HEK293T (cell line): ENCODE data around the gene PCDHGC5.

Experiments
- CTCF ChIA-PET: fragments of 350-600 bp; formaldehyde crosslinking; extraction: SDS; loops from one replicate; lab custom pipeline; 2021; ENCODE audit warnings: antibody characterized with exemption, inconsistent platforms; lab: Yijun Ruan, JAX
- POLR2A ChIA-PET: fragments of 350-600 bp; formaldehyde crosslinking; extraction: SDS; loops from one replicate; lab custom pipeline; 2020; ENCODE audit warnings: antibody characterized with exemption, inconsistent platforms; lab: Yijun Ruan, JAX
- DNase-seq: peaks from one replicate; pipeline ENCODE4 v3.0.0; 2012; ENCODE audit warnings: mixed read lengths; ENCODE audit errors: extremely low spot score
- ARNT ChIP-seq: fragments of 450-650 bp; IDR thresholded peaks from 2 replicates; pipeline ENCODE4 v1.6.1; 2017; ENCODE audit warnings: mild to moderate bottlenecking
- BHLHE40 ChIP-seq: fragments of 450-650 bp; IDR thresholded peaks from 2 replicates; pipeline ENCODE4 v1.6.1; 2016; ENCODE audit warnings: mild to moderate bottlenecking, moderate library complexity, borderline replicate concordance
- CTBP1 ChIP-seq: fragments of 450-650 bp; IDR thresholded peaks from 2 replicates; pipeline ENCODE4 v1.6.1; 2016; ENCODE audit warnings: borderline replicate concordance
- ELF4 ChIP-seq: fragments of 450-650 bp; IDR thresholded peaks from 2 replicates; pipeline ENCODE4 v1.6.1; 2017; ENCODE audit warnings: antibody characterized with exemption
- FOXA1 ChIP-seq: fragments of 450-650 bp; IDR thresholded peaks from 2 replicates; pipeline ENCODE4 v1.6.1; 2016; ENCODE audit warnings: mild to moderate bottlenecking
- FOXK2 ChIP-seq: fragments of 450-650 bp; IDR thresholded peaks from 2 replicates; pipeline ENCODE4 v1.6.1; 2016; ENCODE audit warnings: mild to moderate bottlenecking
- FOXM1 ChIP-seq: fragments of 450-650 bp; IDR thresholded peaks from 2 replicates; pipeline ENCODE4 v1.6.1; 2017; ENCODE audit warnings: mild to moderate bottlenecking, borderline replicate concordance
- HDGF ChIP-seq: fragments of 450-650 bp; IDR thresholded peaks from 2 replicates; pipeline ENCODE4 v1.6.1; 2017; ENCODE audit warnings: antibody characterized with exemption, borderline replicate concordance
- L3MBTL2 ChIP-seq: fragments of 450-650 bp; conservative IDR thresholded peaks from 2 replicates; pipeline ENCODE4 v1.6.1; 2016; ENCODE audit warnings: mild to moderate bottlenecking
- LEF1 ChIP-seq: fragments of 450-650 bp; IDR thresholded peaks from 2 replicates; pipeline ENCODE4 v1.6.1; 2017; ENCODE audit warnings: mild to moderate bottlenecking, borderline replicate concordance
- NFRKB ChIP-seq: fragments of 450-650 bp; IDR thresholded peaks from 2 replicates; pipeline ENCODE4 v1.6.1; 2016; ENCODE audit warnings: mild to moderate bottlenecking, moderate library complexity
- SP1 ChIP-seq: fragments of 450-650 bp; IDR thresholded peaks from 2 replicates; pipeline ENCODE4 v1.6.1; 2017
- SUZ12 ChIP-seq: fragments of 450-650 bp; IDR thresholded peaks from 2 replicates; pipeline ENCODE4 v1.6.1; 2016; ENCODE audit warnings: mild to moderate bottlenecking
- TARDBP ChIP-seq: fragments of 450-650 bp; IDR thresholded peaks from 2 replicates; pipeline ENCODE4 v1.6.1; 2016
- ZNF384 ChIP-seq: fragments of 450-650 bp; IDR thresholded peaks from 2 replicates; pipeline ENCODE4 v1.6.1; 2016
- TF ChIP-seq, protein P1 (sequence below): fragments of 450-650 bp; IDR thresholded peaks from 2 replicates; pipeline ENCODE4 v1.6.1; 2016

The PCDHGC5 gene

DNA sequence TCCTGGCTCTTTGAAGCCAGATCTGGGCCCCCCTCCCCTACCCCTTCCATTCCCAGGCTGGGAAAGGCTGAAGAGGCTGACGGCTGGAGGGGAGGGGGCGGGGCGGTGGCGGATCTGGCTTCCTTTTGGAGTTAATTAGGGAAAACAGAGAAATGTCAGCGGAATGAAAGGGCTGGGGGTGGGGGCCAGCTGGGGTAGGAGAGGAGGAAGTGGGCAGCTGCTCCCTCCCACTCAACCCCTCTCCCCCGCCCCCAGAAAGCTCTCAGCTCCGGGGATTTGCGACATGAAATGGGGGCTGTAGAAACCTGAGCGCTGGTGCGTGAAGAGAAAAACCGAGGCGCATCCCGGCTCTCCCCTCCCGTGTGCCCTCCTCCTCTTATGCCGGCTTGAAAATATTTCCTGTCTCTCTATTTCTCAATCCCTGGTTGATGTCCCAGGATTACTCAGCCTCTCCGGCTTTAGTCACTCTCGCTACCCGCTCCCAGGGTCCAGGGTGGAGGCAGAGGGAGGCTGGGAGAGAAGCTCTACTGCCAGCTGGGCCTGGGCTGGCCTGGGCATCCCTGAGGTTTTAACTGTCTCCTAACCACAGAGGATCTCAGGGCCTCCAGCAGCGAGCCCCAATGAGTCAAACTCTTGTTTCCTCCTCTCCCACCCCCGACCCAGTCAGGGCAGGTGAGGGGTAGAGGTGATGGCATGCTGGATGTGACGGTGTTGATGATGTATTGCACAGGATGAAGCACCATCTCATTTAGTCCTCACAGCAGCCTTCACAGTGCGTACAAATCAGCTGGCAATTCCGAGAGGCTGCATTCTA is 20.1 kb downstream of the PCDHGC5 start:
- ChIA-PET CTCF (interaction anchor here (0.8 to 1.8 kb wide), 6 partner anchors 9 to 264 kb away, joined by 3 to 4 read pairs (median 3); partner anchors contain the start of genes PCDHB15, PCDHGA11 and PCDHGC3), POLR2A (no interaction called here)
- no peak for TF ChIP-seq FOXA1
- TF ChIP-seq FOXM1 = no peak
- TF ChIP-seq ZNF384 = no peak
- TF ChIP-seq LEF1 = no peak
- TF ChIP-seq FOXK2 = no peak
- no peak for TF ChIP-seq BHLHE40
- TF ChIP-seq L3MBTL2 = no peak
- TF ChIP-seq TARDBP = no peak
- TF ChIP-seq SP1 = no peak
- no peak for TF ChIP-seq ELF4
- no peak for DNase-seq

GRCh38 chr5:141510160-141510559 is 21.3 kb downstream of the PCDHGC5 start:
- ChIA-PET CTCF (interaction anchor here (1.1 to 1.4 kb wide), 2 partner anchors 89 to 265 kb away, joined by 3 to 6 read pairs; partner anchors contain the start of genes PCDHB15 and PCDHGA11), POLR2A (no interaction called here)
- no peak for TF ChIP-seq HDGF
- no peak for TF ChIP-seq ZNF384
- TF ChIP-seq BHLHE40 = no peak

GRCh38 chr5:141510850-141511601 is 22.1 kb downstream of the PCDHGC5 start:
- no peak for DNase-seq
- ChIA-PET POLR2A (no interaction called here), CTCF (interaction anchor here (0.5 to 1.4 kb wide), 4 partner anchors 11 to 668 kb away, joined by 3 to 6 read pairs (median 4); partner anchors contain the start of genes PCDHGA11 and PCDHGC3)
- TF ChIP-seq, protein P1, sequence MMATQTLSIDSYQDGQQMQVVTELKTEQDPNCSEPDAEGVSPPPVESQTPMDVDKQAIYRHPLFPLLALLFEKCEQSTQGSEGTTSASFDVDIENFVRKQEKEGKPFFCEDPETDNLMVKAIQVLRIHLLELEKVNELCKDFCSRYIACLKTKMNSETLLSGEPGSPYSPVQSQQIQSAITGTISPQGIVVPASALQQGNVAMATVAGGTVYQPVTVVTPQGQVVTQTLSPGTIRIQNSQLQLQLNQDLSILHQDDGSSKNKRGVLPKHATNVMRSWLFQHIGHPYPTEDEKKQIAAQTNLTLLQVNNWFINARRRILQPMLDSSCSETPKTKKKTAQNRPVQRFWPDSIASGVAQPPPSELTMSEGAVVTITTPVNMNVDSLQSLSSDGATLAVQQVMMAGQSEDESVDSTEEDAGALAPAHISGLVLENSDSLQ = no peak
- TF ChIP-seq HDGF (no peak), LEF1 (no peak), SP1 (no peak), ELF4 (no peak), NFRKB (no peak), FOXM1 (no peak), TARDBP (no peak), BHLHE40 (no peak), CTBP1 (no peak), FOXK2 (no peak), SUZ12 (no peak), ZNF384 (no peak), ARNT (no peak), L3MBTL2 (no peak), FOXA1 (no peak)

More at GRCh38 chr5:141510160-141510559, 21.3 kb downstream of the PCDHGC5 start:
- no peak for DNase-seq

DNA sequence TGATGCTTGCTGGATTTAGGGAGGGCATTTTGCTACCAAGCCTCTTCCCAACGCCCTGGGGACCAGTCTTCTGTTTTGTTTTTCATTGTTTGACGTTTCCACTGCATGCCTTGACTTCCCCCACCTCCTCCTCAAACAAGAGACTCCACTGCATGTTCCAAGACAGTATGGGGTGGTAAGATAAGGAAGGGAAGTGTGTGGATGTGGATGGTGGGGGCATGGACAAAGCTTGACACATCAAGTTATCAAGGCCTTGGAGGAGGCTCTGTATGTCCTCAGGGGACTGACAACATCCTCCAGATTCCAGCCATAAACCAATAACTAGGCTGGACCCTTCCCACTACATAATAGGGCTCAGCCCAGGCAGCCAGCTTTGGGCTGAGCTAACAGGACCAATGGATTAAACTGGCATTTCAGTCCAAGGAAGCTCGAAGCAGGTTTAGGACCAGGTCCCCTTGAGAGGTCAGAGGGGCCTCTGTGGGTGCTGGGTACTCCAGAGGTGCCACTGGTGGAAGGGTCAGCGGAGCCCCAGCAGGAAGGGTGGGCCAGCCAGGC is 23.0 kb downstream of the PCDHGC5 start:
- ChIA-PET CTCF (interaction anchor here (0.5 to 1.4 kb wide), 7 partner anchors 12 to 706 kb away, joined by 3 to 6 read pairs (median 3); partner anchors contain the start of gene PCDHGC3), POLR2A (no interaction called here)
- no peak for TF ChIP-seq HDGF
- TF ChIP-seq CTBP1 = no peak
- TF ChIP-seq BHLHE40 = no peak
- no peak for TF ChIP-seq FOXM1
- no peak for TF ChIP-seq ELF4
- no peak for TF ChIP-seq ARNT
- TF ChIP-seq FOXK2 = no peak
- TF ChIP-seq SP1 = no peak
- no peak for TF ChIP-seq LEF1
- DNase-seq = no peak

DNA sequence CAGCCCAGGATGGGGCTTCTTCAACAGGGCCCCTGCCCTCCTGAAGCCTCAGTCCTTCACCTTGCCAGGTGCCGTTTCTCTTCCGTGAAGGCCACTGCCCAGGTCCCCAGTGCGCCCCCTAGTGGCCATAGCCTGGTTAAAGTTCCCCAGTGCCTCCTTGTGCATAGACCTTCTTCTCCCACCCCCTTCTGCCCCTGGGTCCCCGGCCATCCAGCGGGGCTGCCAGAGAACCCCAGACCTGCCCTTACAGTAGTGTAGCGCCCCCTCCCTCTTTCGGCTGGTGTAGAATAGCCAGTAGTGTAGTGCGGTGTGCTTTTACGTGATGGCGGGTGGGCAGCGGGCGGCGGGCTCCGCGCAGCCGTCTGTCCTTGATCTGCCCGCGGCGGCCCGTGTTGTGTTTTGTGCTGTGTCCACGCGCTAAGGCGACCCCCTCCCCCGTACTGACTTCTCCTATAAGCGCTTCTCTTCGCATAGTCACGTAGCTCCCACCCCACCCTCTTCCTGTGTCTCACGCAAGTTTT is 23.6 kb downstream of the PCDHGC5 start:
- peak; percentile 81 for DNase-seq
- CTCF ChIA-PET = interaction anchor here (0.5 to 1.4 kb wide), 11 partner anchors 15 to 706 kb away, joined by 3 to 6 read pairs (median 4); partner anchors contain the start of genes PCDHGA12 and PCDHGC3
- TF ChIP-seq TARDBP = no peak
- no peak for TF ChIP-seq NFRKB
- TF ChIP-seq ELF4 = no peak
- POLR2A ChIA-PET = no interaction called here

- TF ChIP-seq FOXM1 (no peak), HDGF (no peak), LEF1 (no peak), FOXK2 (no peak)
- TF ChIP-seq, protein P1 = no peak
- no peak for DNase-seq
- CTCF ChIA-PET = interaction anchor here (0.6 to 3.3 kb wide), 12 partner anchors 11 to 721 kb away, joined by 3 to 16 read pairs (median 4); partner anchors contain the start of genes PCDHB15, PCDHGA11 and PCDHGA12
- POLR2A ChIA-PET = no interaction called here
Observed at GRCh38 chr5:141512911-141513626, 24.2 kb downstream of the PCDHGC5 start.
